ENCODE data around the gene CIT.

CIT gene, protein sequence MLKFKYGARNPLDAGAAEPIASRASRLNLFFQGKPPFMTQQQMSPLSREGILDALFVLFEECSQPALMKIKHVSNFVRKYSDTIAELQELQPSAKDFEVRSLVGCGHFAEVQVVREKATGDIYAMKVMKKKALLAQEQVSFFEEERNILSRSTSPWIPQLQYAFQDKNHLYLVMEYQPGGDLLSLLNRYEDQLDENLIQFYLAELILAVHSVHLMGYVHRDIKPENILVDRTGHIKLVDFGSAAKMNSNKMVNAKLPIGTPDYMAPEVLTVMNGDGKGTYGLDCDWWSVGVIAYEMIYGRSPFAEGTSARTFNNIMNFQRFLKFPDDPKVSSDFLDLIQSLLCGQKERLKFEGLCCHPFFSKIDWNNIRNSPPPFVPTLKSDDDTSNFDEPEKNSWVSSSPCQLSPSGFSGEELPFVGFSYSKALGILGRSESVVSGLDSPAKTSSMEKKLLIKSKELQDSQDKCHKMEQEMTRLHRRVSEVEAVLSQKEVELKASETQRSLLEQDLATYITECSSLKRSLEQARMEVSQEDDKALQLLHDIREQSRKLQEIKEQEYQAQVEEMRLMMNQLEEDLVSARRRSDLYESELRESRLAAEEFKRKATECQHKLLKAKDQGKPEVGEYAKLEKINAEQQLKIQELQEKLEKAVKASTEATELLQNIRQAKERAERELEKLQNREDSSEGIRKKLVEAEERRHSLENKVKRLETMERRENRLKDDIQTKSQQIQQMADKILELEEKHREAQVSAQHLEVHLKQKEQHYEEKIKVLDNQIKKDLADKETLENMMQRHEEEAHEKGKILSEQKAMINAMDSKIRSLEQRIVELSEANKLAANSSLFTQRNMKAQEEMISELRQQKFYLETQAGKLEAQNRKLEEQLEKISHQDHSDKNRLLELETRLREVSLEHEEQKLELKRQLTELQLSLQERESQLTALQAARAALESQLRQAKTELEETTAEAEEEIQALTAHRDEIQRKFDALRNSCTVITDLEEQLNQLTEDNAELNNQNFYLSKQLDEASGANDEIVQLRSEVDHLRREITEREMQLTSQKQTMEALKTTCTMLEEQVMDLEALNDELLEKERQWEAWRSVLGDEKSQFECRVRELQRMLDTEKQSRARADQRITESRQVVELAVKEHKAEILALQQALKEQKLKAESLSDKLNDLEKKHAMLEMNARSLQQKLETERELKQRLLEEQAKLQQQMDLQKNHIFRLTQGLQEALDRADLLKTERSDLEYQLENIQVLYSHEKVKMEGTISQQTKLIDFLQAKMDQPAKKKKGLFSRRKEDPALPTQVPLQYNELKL (N-terminal part only)

DNA sequence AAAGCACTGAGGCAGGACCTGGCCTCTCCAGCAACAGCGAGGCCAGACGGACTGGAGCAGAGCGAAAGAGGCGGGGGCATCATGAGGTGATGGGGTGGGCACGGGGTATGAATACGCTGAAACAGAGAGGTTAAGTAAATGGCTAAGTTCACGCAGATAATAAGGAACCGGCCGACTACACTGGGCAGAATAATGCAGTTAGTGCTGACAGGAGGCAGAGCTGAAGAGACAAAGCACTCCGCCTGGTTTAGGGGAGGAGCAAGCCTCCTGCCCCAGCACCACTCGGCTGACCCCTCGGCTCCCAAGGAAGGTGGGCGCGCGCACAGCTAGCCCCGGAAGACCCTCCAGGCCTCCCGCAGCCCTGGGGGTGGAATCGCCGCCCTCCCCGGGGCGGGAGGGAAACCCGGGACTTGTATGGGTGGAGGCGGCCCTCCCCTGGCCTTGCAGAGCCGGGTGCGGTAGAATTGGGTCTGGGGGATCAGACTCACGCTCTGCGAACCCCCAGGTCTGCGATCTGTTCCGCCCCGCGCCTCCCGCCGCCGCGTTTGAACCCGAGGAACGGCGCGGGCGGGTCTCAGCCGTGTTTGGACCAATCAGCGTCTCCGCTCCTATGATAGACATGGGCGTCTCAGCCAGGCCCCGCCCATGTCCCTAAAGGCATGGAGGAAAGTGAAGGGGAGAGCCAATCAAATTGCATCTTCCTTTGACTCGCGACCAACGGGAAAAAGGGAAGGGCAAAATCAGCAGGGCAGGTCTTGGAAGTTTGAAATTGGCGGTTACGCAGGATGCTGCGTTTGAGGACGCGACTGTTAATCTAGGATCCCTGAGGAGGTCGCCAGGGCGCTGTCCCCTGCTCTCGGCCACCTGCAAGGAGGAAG is at the start of gene CIT:
CIT (minus strand) TSS at position 560 of the 878 bp plus-strand sequence. CDS start 1,152 bp downstream, outside the sequence.
- Histone ChIP-seq H3K27ac (peak within 1 kb of the TSS in 10 of 11 experiments; percentile 58 to 92 (median 82); a peak in 20 of 22 replicates), H3K9ac (peak within 1 kb of the TSS; percentile 80 to 93 (median 87)), H3K36me3 (peaks cover 0 to 41% (median 37%) of the 10 kb centered on the region in 11 experiments; a peak in 20 of 22 replicates), H3K4me1 (peaks cover 12 to 24% (median 19%) of the 10 kb centered on the region in 10 experiments), H4K20me1 (no peaks in the 10 kb centered on the region; a peak in 1 of 22 replicates), H3K27me3 (no peaks in the 10 kb centered on the region), H3K4me3 (peak within 1 kb of the TSS; percentile 85 to 99 (median 96)), H3K9me3 (replicated peaks in 1 of 11) (no peaks in the 10 kb centered on the region), H3K4me2 (peak within 1 kb of the TSS; percentile 82 to 96 (median 89))
- no peak for TF ChIP-seq Cebpa-rat (IDR thresholded peaks at IDR 0.05)

DNA sequence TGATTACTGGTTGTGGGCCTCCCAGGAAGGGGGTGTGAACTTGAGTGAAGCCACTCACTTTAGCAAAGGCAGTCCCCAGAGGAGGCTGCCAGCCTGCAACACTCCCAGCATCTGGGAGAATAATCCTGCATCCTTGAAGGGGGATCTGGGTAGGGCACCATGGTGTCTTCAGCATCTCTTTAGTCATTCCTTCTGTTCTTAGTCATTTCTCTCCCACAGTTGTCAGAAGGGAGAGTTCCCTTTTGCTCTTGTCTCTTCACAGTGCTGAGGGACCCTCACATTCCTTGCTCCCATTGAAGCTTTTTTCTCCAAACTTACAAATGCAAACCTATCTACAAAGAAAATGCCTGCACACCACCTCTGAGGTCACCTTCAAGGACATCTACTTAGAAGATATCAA is 48.1 kb upstream of the CIT start:
- H3K27me3 ChIP-seq: no peaks in the 10 kb centered on the region
- H4K20me1 ChIP-seq: no peaks in the 10 kb centered on the region
- no peak overlapping the region for H3K4me2 ChIP-seq

DNA sequence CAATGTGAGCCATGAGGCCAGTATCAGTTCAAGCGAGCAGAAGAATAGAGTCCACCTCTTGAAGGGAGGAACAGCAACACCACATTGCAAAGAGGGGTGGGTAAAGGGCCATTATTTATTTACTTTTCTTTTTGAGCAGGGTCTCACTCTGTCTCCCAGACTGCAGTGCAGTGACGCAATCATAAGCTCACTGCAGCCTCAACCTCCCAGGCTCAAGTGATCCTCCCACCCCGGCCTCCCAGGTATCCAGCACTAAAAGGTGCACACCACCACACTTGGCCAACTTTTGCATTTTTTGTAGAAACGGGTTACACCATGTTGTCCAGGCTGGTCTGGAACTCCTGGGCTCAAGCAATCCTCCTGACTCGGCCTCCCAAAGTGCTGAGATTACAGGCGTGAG is 42.9 kb upstream of the CIT start:
- TF ChIP-seq Cebpa-rat (IDR thresholded peaks at IDR 0.05): peak in 2 of 11 experiments; percentile 35 to 55; a peak in 1 of 22 replicates
- Histone ChIP-seq H3K9ac (no peak overlapping the region), H3K4me3 (no peak overlapping the region), H3K27ac (no peak overlapping the region), H3K36me3 (no peaks in the 10 kb centered on the region), H3K4me1 (no peaks in the 10 kb centered on the region), H3K4me2 (no peak overlapping the region), H3K9me3 (replicated peaks in 1 of 11) (peaks cover 0 to 6% (median 0%) of the 10 kb centered on the region in 11 experiments; a peak in 3 of 22 replicates), H4K20me1 (no peaks in the 10 kb centered on the region), H3K27me3 (no peaks in the 10 kb centered on the region)

More for the DNA sequence above, 48.1 kb upstream of the CIT start:
- Histone ChIP-seq H3K9me3 (replicated peaks in 1 of 11) (peaks cover 0 to 3% (median 0%) of the 10 kb centered on the region in 11 experiments; a peak in 2 of 22 replicates), H3K4me3 (no peak overlapping the region), H3K27ac (no peak overlapping the region), H3K9ac (no peak overlapping the region), H3K4me1 (no peaks in the 10 kb centered on the region), H3K36me3 (no peaks in the 10 kb centered on the region)
- no peak for TF ChIP-seq Cebpa-rat (IDR thresholded peaks at IDR 0.05)

DNA sequence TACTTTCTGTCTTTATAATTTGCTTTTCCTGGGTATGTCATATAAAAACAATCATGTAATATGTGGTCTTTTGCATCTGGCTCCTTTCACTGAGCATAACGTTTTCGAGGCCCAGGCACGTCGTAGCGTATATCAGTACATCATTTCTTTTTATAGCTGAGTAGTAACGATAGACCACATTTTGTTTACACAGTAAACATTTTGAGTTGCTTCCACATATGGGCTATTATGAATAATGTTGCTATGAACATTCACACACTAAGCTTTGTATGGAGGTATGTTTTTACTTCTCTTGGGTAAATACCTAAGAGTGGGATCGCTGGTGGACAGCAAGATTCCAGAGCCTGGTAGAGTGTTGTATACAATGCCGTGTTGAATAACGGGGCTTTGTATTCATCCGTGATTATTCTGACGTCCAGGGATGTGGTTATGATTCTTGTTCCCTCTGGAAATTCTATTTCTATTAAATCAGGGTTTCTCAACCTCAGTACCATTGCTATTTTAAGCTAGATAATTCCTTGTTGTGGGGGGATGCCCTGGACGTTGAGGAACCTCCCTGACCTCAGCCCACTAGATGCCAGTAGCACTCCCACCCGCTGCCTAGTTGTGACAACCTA is 38.9 kb upstream of the CIT start:
- Histone ChIP-seq H3K9me3 (replicated peaks in 1 of 11) (peaks cover 0 to 6% (median 0%) of the 10 kb centered on the region in 11 experiments; a peak in 3 of 22 replicates), H3K4me3 (no peak overlapping the region), H3K4me2 (no peak overlapping the region), H3K27ac (no peak overlapping the region), H3K9ac (no peak overlapping the region), H3K27me3 (no peaks in the 10 kb centered on the region), H3K4me1 (0 out of 20 replicates have a peak, but pooled peaks cover 0 to 4% (median 0%) of the 10 kb centered on the region in 10 experiments), H3K36me3 (no peaks in the 10 kb centered on the region), H4K20me1 (no peaks in the 10 kb centered on the region)
- no peak for TF ChIP-seq Cebpa-rat (IDR thresholded peaks at IDR 0.05)

DNA sequence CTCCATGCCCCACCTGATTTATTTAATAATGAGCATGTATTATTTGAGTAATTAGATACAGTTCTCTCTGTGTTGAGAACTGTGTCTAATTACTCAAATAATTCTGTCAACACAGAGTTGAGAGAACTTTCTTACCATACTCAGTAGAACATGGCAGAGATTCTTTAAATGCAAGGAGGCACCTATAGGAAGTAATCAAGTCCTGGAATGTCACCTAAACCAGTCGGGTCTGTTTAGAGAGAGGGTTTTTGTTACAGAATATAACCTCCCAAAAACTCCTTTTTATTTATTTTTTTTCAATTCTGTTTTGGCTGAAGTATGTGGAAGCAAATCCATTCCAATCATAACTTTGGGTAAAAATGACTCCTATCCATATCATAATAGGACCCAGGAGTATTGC is 37.5 kb upstream of the CIT start:
- Histone ChIP-seq H3K27me3 (no peaks in the 10 kb centered on the region), H3K4me1 (0 out of 20 replicates have a peak, but pooled peaks cover 0 to 4% (median 0%) of the 10 kb centered on the region in 10 experiments), H4K20me1 (no peaks in the 10 kb centered on the region), H3K27ac (no peak overlapping the region), H3K9ac (no peak overlapping the region), H3K4me3 (no peak overlapping the region), H3K4me2 (no peak overlapping the region), H3K36me3 (no peaks in the 10 kb centered on the region), H3K9me3 (replicated peaks in 1 of 11) (no peaks in the 10 kb centered on the region)
- TF ChIP-seq Cebpa-rat (IDR thresholded peaks at IDR 0.05): no peak

DNA sequence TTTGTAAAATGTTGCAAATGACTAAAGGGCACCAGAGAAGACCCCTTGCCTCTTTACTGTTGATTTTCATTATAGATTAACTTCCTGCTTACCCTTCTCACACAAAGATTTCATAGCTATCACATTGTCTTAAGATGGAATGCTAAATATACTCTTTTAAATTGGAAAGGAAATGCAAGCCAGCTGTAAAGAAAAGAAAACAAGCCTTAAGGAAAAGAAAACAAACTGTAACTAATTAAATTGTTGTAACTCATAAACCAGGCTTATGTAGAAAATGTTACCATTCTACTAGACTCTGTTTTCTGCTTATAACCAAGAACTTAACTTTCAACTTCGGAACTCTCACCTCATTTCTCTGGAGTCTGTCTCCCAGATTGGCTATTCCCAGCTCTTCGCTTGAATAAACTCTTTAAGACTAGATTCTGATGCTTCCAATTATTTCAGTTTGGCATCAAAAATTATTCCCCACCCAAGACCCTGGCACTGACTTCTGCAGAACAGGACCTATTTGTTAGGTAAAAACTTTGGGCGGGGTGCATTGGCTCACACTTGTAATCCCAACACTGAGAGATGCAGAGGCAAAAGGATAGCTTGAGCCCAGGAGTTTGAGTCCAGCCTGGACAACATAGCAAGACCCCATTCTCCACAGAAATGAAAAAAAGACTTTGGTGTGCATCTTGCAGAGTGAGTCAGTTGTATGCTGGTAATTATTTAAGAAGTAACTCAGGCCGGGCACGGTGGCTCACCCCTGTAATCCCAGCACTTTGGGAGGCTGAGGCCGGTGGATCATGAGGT is 36.6 kb upstream of the CIT start:
- Histone ChIP-seq H3K4me2 (no peak overlapping the region), H3K36me3 (no peaks in the 10 kb centered on the region), H3K27ac (no peak overlapping the region), H3K4me1 (0 out of 20 replicates have a peak, but pooled peaks cover 0 to 4% (median 0%) of the 10 kb centered on the region in 10 experiments), H3K9ac (no peak overlapping the region), H3K4me3 (no peak overlapping the region), H3K27me3 (no peaks in the 10 kb centered on the region), H4K20me1 (no peaks in the 10 kb centered on the region), H3K9me3 (replicated peaks in 1 of 11) (no peaks in the 10 kb centered on the region)
- no peak for TF ChIP-seq Cebpa-rat (IDR thresholded peaks at IDR 0.05)

DNA sequence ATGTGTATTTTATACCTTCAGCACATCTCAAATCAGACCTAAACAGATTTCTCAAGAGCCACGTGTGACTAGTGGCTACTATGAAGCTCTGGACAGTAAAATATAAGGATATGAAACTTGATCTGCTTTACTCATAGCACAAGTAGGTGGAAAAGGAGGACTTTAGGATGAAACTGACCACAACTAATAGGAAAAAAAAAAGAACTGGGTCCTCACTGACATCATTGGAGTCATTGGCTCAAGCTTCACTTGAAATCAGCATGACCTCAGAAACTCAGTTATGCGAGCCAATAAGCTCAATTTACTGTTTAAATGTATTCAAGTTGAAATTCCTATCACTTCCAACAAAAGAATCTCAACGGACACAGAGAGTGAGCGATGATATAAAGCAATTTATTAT is 34.1 kb upstream of the CIT start:
- Histone ChIP-seq H3K9me3 (replicated peaks in 1 of 11) (no peaks in the 10 kb centered on the region), H3K9ac (no peak overlapping the region), H4K20me1 (no peaks in the 10 kb centered on the region), H3K4me2 (no peak overlapping the region), H3K36me3 (no peaks in the 10 kb centered on the region), H3K4me1 (peaks cover 0 to 4% (median 0%) of the 10 kb centered on the region in 10 experiments; a peak in 3 of 20 replicates), H3K4me3 (no peak overlapping the region), H3K27ac (no peak overlapping the region), H3K27me3 (no peaks in the 10 kb centered on the region)
- TF ChIP-seq Cebpa-rat (IDR thresholded peaks at IDR 0.05): no peak

Measured in BLaER1 treated with 17β-estradiol and CSF1 and Interleukin-3, amounts not matched to agents 10 nM and 100 nM (cell line).